22Rv1 (cell line): ENCODE measurements around the gene ARL8B.

Source experiments
- CTCF ChIP-seq: fragments of 450-650 bp; IDR thresholded peaks from 2 replicates; pipeline ENCODE4 v1.5.1; 2017; ENCODE audit warnings: mild to moderate bottlenecking
- ZFX ChIP-seq: fragments of 450-650 bp; IDR thresholded peaks from 2 replicates; pipeline ENCODE4 v1.6.1; 2017; ENCODE audit warnings: antibody characterized with exemption, borderline replicate concordance

- TF ChIP-seq CTCF (no peak), ZFX (no peak)
These were observed 92.3 kb downstream of the ARL8B start for GRCh38 chr3:5214352-5214751.
